Stimulated activated effector memory CD8-positive, alpha-beta T cell treated with anti-CD3 and anti-CD28 coated beads, Interleukin-12 subunit alpha, Interleukin-12 subunit beta, amount 100 ng/mL, for 72 hours (primary cell): ENCODE data around the gene ABHD17A.

ENCODE experiments used
- ATAC-seq: fragments of 150-1000 bp; cut with Tn5 transposase; 2 replicates; pipeline ENCODE4 v1.10.0; 2021
- DNase-seq, 2 donors: peaks; one replicate each; pipeline ENCODE4 v3.0.0; 2021 to 2022; ENCODE audit warnings: low spot score in 2 of 2
- H3K27ac Mint-ChIP-seq: one replicate; pipeline ENCODE4 v1.8.0; 2022; ENCODE audit warnings: mild to moderate bottlenecking, mixed read lengths
- H3K36me3 Mint-ChIP-seq: one replicate; pipeline ENCODE4 v1.8.0; 2022; ENCODE audit warnings: mild to moderate bottlenecking, mixed read lengths
- H3K4me1 Mint-ChIP-seq: one replicate; pipeline ENCODE4 v1.8.0; 2022; ENCODE audit warnings: mixed read lengths
- H3K4me3 Mint-ChIP-seq: one replicate; pipeline ENCODE4 v1.8.0; 2022; ENCODE audit warnings: mild to moderate bottlenecking, mixed read lengths
- H3K9me3 Mint-ChIP-seq: one replicate; pipeline ENCODE4 v1.8.0; 2022; ENCODE audit warnings: mixed read lengths

Gene ABHD17A

GRCh38 chr19:1866693-1867348 is 18.5 kb downstream of the ABHD17A start:
- DNase-seq (no peak), ATAC-seq (no peak)
- H3K4me1 Mint-ChIP-seq: peaks cover 18% of the 10 kb centered on the region
- no peaks in the 10 kb centered on the region for H3K9me3 Mint-ChIP-seq
- peaks cover 32% of the 10 kb centered on the region for H3K36me3 Mint-ChIP-seq
- H3K27ac Mint-ChIP-seq: no peak overlapping the region
- no peak overlapping the region for H3K4me3 Mint-ChIP-seq

- H3K36me3 Mint-ChIP-seq: peaks cover 31% of the 10 kb centered on the region
Measured at GRCh38 chr19:1865172-1866010, 19.9 kb downstream of the ABHD17A start.

GRCh38 chr19:1864480-1865171 is 20.7 kb downstream of the ABHD17A start:
- peak overlapping the region; percentile 71 for H3K4me3 Mint-ChIP-seq
- ATAC-seq (peak; percentile 59), DNase-seq (peak; percentile 73 to 85)
- H3K9me3 Mint-ChIP-seq: no peaks in the 10 kb centered on the region
- peaks cover 24% of the 10 kb centered on the region for H3K36me3 Mint-ChIP-seq
- H3K27ac Mint-ChIP-seq: peak overlapping the region; percentile 84
- H3K4me1 Mint-ChIP-seq: peaks cover 32% of the 10 kb centered on the region

More at GRCh38 chr19:1865172-1866010, 19.9 kb downstream of the ABHD17A start:
- peaks cover 28% of the 10 kb centered on the region for H3K4me1 Mint-ChIP-seq
- no peaks in the 10 kb centered on the region for H3K9me3 Mint-ChIP-seq
- DNase-seq (no peak), ATAC-seq (no peak)
- peak overlapping the region; percentile 71 for H3K4me3 Mint-ChIP-seq
- peak overlapping the region; percentile 84 for H3K27ac Mint-ChIP-seq

DNA sequence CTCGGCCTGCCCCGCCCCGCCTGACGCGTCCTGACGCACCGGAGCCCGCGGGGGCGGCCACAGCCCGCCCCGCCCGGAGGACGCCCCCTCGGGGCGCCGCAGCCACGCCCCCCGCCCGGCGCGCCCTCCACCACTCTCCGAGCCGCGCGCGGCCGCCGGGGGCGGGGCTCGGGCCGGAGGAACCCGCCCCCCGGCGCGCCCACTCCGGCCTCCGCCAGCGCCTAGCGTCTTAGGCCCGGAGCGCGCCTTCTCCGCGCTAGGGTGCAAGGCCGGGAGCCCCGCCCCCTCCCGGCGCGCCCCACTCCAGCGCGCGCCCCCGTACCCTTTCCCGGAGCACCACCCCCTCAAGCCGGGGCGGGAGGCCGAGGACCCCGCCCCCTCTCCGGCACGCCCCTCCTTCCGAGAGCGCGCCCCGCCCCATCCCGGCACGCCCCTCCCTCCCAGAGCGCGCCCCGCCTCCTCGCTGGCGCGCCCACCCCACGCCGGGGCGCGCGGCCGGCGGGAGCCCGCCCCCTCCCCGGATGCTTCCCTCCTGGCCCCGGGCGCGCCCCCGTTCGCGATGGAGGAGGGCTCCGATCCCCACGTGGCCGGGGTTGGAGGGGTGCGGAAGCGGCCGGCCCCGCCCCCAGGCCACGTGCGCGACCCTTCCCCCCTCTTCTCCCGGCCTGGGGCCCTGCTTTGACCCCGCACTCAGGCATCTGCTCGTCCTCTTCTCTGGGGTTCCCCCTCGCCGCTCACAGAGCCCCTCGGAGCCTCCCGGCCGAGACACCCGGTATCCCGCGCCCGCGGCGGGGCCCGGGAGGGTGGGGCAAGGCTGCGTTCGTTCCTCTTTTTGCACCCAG is 21.4 kb downstream of the ABHD17A start:
- peak overlapping the region; percentile 71 for H3K4me3 Mint-ChIP-seq
- peaks cover 17% of the 10 kb centered on the region for H3K36me3 Mint-ChIP-seq
- ATAC-seq (peak; percentile 83), DNase-seq (peak; percentile 94 to 96)
- no peaks in the 10 kb centered on the region for H3K9me3 Mint-ChIP-seq
- H3K27ac Mint-ChIP-seq: peak overlapping the region; percentile 84
- peaks cover 40% of the 10 kb centered on the region for H3K4me1 Mint-ChIP-seq

- H3K4me3 Mint-ChIP-seq: peak within 1 kb of the TSS; percentile 93
- H3K36me3 Mint-ChIP-seq: peaks cover 17% of the 10 kb centered on the region
- ATAC-seq (peak; percentile 0), DNase-seq (no peak)
- H3K4me1 Mint-ChIP-seq: peaks cover 45% of the 10 kb centered on the region
- peak within 1 kb of the TSS; percentile 92 for H3K27ac Mint-ChIP-seq
- no peaks in the 10 kb centered on the region for H3K9me3 Mint-ChIP-seq
Measured at GRCh38 chr19:1863328-1863637, 22.0 kb downstream of the ABHD17A start, which contains the start of gene KLF16. Gene KLF16 (minus strand): TSS chr19:1863579. CDS start chr19:1863497, 82 bp downstream.

- DNase-seq (peak; percentile 60 to 82), ATAC-seq (peak; percentile 2)
- Mint-ChIP-seq H3K9me3 (no peaks in the 10 kb centered on the region), H3K4me1 (peaks cover 41% of the 10 kb centered on the region), H3K27ac (peak overlapping the region; percentile 92), H3K36me3 (peaks cover 17% of the 10 kb centered on the region), H3K4me3 (peak overlapping the region; percentile 93)
Measured at GRCh38 chr19:1862424-1863327, 22.6 kb downstream of the ABHD17A start.

DNA sequence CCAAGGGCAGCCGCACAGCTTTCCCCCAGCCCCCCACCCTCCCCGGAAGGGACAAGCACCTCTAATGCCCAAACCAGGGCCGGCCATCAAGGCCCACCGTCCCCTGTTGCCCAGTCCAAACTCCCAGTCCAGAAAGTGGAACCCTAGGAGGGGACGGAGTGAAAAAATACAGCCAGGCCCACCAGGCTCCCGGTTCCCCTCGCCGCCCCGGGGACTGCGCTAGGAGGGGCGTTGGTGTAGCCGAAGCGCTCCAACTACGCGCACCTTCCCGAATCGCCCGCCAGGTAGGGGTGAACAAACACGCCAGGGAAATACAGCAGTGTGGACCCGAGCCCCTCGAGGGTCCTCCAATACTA is 23.2 kb downstream of the ABHD17A start:
- Mint-ChIP-seq H3K4me3 (peak overlapping the region; percentile 93), H3K4me1 (peaks cover 41% of the 10 kb centered on the region), H3K9me3 (no peaks in the 10 kb centered on the region), H3K36me3 (peaks cover 17% of the 10 kb centered on the region), H3K27ac (peak overlapping the region; percentile 92)
- DNase-seq (no peak), ATAC-seq (no peak)

DNA sequence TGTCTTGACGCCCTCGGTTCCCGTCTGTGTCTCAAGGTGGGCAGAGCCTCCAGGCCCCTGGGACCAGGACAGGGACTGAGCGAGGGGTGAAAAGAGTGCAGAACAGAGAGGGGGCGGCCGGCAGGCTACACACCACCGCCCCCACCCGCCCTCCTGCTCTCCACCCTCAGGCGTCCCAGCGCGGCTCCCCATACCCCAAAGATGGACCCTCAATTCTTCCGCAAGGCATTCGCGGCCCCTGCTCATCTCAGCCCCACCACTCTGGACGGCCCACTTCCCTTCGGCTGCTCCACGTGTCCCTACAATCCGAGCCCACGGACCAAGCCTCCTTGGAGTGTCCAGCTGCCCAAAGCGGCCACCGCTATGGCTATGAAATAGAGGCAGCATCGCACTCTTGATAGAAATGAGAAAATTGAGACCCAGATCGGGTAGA is 23.7 kb downstream of the ABHD17A start:
- no peaks in the 10 kb centered on the region for H3K9me3 Mint-ChIP-seq
- peaks cover 41% of the 10 kb centered on the region for H3K4me1 Mint-ChIP-seq
- no peak for DNase-seq

DNA sequence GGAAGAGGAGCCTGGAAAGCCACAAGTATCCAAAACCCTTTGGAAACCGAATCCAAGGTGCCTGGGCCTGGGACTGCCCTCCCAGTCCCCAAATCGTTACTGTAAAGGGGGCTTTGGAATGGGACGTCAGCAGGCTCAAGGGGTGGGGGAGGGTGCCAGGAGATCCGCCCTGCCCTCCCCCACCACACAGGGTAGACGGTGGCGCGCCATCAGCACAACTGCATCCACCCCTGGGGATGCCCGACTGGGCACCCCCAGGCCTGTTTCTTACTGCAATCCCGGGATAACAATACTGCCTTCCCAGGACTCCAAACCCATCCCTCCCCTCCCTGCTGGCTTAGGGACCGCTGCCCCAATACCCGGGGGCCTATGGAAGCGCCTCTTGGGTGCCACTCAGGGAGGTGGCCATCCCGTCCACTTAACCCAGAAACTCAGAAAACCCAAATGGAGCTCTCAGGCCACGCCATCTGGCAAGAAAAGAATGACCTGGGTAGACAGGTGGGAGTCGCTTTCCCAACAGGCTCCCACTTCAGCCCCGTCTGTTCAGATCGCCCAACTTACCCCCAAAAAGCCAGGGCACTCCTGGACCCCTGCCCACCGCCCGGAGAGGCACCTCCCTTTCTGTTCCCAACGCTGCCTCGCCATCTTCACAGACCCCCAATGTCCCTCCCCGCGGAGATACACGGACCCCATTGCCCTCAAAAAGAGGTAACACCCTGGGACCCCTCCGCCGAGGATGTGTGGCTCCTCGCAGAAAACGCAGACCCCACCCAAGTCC is 24.3 kb downstream of the ABHD17A start:
- Mint-ChIP-seq H3K9me3 (no peaks in the 10 kb centered on the region), H3K27ac (peak overlapping the region; percentile 92), H3K4me1 (peaks cover 46% of the 10 kb centered on the region), H3K36me3 (peaks cover 17% of the 10 kb centered on the region), H3K4me3 (peak overlapping the region; percentile 93)
- DNase-seq (no peak), ATAC-seq (no peak)

More for the DNA sequence above, 23.7 kb downstream of the ABHD17A start:
- peak overlapping the region; percentile 93 for H3K4me3 Mint-ChIP-seq
- peak overlapping the region; percentile 92 for H3K27ac Mint-ChIP-seq
- no peak for ATAC-seq
- H3K36me3 Mint-ChIP-seq: peaks cover 17% of the 10 kb centered on the region

DNA sequence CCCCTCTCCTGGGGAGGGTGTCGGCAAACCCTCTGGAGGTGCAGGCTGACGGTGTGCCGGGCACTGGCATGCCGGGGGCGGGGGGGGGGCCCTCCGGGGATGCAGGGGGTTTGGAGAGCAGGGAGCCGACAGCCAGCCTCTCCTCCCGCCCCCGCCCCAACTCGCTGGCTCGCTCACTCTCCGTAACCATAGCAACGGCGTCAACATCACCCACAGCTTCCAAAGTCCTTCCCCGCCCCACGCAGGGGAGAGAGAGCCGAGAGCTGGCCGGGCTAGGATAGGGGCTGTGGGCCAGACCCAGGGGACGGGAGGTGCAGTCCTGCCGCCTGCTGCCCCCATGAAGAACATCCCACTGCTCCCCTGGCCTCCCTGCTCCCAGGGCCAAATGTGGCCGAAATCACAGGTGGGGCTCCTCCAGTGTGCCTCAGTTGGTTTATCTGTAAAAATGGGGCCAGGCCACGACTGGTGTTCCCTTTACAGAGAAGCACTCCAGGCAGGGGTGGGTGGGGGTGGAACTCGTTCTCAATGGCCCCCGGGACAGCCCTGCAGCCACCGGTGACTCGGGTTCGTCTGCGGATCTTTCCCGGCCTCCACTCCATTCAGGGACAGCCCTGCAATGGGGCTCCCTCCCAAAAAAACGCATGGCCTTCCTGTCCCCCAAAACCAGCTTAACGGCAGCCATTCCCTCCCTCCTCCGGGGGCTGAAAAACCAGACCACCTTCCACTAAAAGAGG is 25.1 kb downstream of the ABHD17A start:
- ATAC-seq: no peak
- Mint-ChIP-seq H3K9me3 (no peaks in the 10 kb centered on the region), H3K36me3 (peaks cover 17% of the 10 kb centered on the region), H3K4me1 (peaks cover 54% of the 10 kb centered on the region), H3K27ac (peak overlapping the region; percentile 88), H3K4me3 (peak overlapping the region; percentile 93)
- no peak for DNase-seq

DNA sequence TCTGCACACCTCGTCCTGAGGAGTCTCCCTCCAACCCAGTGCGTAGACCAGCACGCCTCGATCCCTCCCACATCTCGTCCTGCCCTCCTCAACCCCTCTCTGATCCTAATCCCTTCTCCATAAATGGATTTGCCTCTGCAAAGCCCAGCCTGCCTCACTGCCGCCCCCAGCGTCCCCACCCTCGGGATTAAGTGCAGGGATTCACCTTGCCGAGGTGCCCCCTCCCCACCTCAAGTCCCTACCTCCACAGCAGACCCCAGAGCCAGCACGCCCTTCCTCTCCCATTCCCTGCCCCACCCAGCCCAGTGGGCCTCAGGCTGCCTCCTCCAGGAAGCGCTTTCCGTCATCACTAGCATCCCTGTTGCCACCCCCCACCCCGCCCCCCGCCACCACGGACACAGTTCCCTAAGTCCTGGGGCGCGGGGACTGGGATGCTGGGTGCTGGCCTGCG is 25.9 kb downstream of the ABHD17A start:
- H3K4me3 Mint-ChIP-seq: peak overlapping the region; percentile 93
- ATAC-seq (no peak), DNase-seq (no peak)
- no peaks in the 10 kb centered on the region for H3K9me3 Mint-ChIP-seq
- peaks cover 59% of the 10 kb centered on the region for H3K4me1 Mint-ChIP-seq
- peak overlapping the region; percentile 88 for H3K27ac Mint-ChIP-seq
- H3K36me3 Mint-ChIP-seq: peaks cover 17% of the 10 kb centered on the region

GRCh38 chr19:1858412-1859081 is 26.7 kb downstream of the ABHD17A start:
- Mint-ChIP-seq H3K27ac (peak overlapping the region; percentile 88), H3K4me3 (peak overlapping the region; percentile 93), H3K36me3 (peaks cover 19% of the 10 kb centered on the region), H3K9me3 (no peaks in the 10 kb centered on the region), H3K4me1 (peaks cover 61% of the 10 kb centered on the region)
- ATAC-seq (no peak), DNase-seq (no peak)
